CD14-positive monocyte (primary cell): ENCODE data around the gene SEC14L1. TPM values are rescaled to one million over a fixed set of nuclear protein-coding genes. Genes with fewer than 3 reads are reported as not detected.
A peak's percentile ranks its signal among the peaks of the same experiment; 100 is the strongest.

Experiments
- DNase-seq, 3 donors: peaks; one replicate each; pipeline ENCODE4 v3.0.0-alpha.2; 2011 to 2022
- H2AFZ ChIP-seq: 2 replicates; pipeline ENCODE4 v1.6.0; 2012; ENCODE audit warnings: mild to moderate bottlenecking, low read depth, low read length, inconsistent platforms; ENCODE audit not compliant: insufficient read depth, poor library complexity, severe bottlenecking
- H3K27ac ChIP-seq, 2 donors: 1 replicate in 1 of 2; 2 replicates in 1 of 2; pipeline ENCODE4 v1.5.1; 2012 to 2013; ENCODE audit warnings: low read length in 2 of 2, control low read depth in 1 of 2, inconsistent platforms in 1 of 2, low read depth in 1 of 2, mild to moderate bottlenecking in 1 of 2
- H3K27me3 ChIP-seq, 2 donors: one replicate each; pipeline versions ENCODE4 v1.6.0 to v1.6.1; 2011 to 2013; ENCODE audit warnings: low read length in 2 of 2; ENCODE audit not compliant: control insufficient read depth in 2 of 2, insufficient read depth in 2 of 2
- H3K36me3 ChIP-seq, 2 donors: replicated peaks in 1 of 2; 1 replicate in 1 of 2; 2 replicates in 1 of 2; pipeline versions ENCODE4 v1.5.1 to v1.6.1; 2012 to 2013; ENCODE audit warnings: low read length in 2 of 2, control low read depth in 1 of 2, inconsistent platforms in 1 of 2, mild to moderate bottlenecking in 1 of 2; ENCODE audit not compliant: insufficient read depth in 2 of 2, control insufficient read depth in 1 of 2
- H3K4me1 ChIP-seq, 2 donors: 1 replicate in 1 of 2; 2 replicates in 1 of 2; pipeline versions ENCODE4 v1.5.1 to v1.6.1; 2012 to 2013; ENCODE audit warnings: low read length in 2 of 2, control low read depth in 1 of 2, inconsistent platforms in 1 of 2, mild to moderate bottlenecking in 1 of 2, moderate library complexity in 1 of 2; ENCODE audit not compliant: insufficient read depth in 2 of 2, control insufficient read depth in 1 of 2
- H3K4me2 ChIP-seq: replicated peaks from 2 replicates; pipeline ENCODE3; 2012; ENCODE audit warnings: low read length, moderate library complexity, mild to moderate bottlenecking; ENCODE audit not compliant: poor library complexity, severe bottlenecking; ENCODE audit errors: extremely low read depth
- H3K4me3 ChIP-seq, 3 experiments: fragments of 200-600 bp in 1 of 3; sonication (generic) in 1 of 3; replicated peaks in 1 of 3; 1 replicate in 2 of 3; 2 replicates in 1 of 3; pipeline ENCODE4 v1.5.1; 2011 to 2013; ENCODE audit warnings: low read length in 3 of 3, mild to moderate bottlenecking in 3 of 3, control low read depth in 2 of 3, low read depth in 2 of 3, inconsistent platforms in 1 of 3, moderate library complexity in 1 of 3
- H3K79me2 ChIP-seq: 2 replicates; pipeline ENCODE4 v1.6.0; 2012; ENCODE audit warnings: mild to moderate bottlenecking, control low read depth, inconsistent platforms, low read length, moderate library complexity; ENCODE audit not compliant: insufficient read depth
- H3K9ac ChIP-seq: 2 replicates; pipeline ENCODE4 v1.6.0; 2017; ENCODE audit warnings: low read length, mild to moderate bottlenecking; ENCODE audit not compliant: insufficient read depth, poor library complexity, severe bottlenecking
- H3K9me3 ChIP-seq, 2 donors: replicated peaks in 1 of 2; 1 replicate in 1 of 2; 2 replicates in 1 of 2; pipeline versions ENCODE4 v1.5.1 to v1.6.1; 2012 to 2013; ENCODE audit warnings: low read length in 2 of 2, control low read depth in 1 of 2; ENCODE audit not compliant: control insufficient read depth in 1 of 2, insufficient read depth in 1 of 2
- H4K20me1 ChIP-seq: 2 replicates; pipeline ENCODE4 v1.6.0; 2012; ENCODE audit warnings: mild to moderate bottlenecking, low read length, control low read depth, moderate library complexity; ENCODE audit not compliant: insufficient read depth
- H3K27ac Mint-ChIP-seq, 7 donors: one replicate each; pipeline ENCODE4 v1.8.0; 2020; ENCODE audit warnings: mild to moderate bottlenecking in 7 of 7, mixed read lengths in 7 of 7, moderate library complexity in 6 of 7, inconsistent platforms in 2 of 7
- H3K27me3 Mint-ChIP-seq, 3 donors: one replicate each; pipeline ENCODE4 v1.8.0; 2021 to 2022; ENCODE audit warnings: low read depth in 3 of 3, mild to moderate bottlenecking in 3 of 3, mixed read lengths in 3 of 3, moderate library complexity in 3 of 3, inconsistent platforms in 1 of 3
- H3K36me3 Mint-ChIP-seq, 2 donors: one replicate each; pipeline ENCODE4 v1.8.0; 2020; ENCODE audit warnings: mixed read lengths in 2 of 2, inconsistent platforms in 1 of 2, mild to moderate bottlenecking in 1 of 2
- H3K4me1 Mint-ChIP-seq: one replicate; pipeline ENCODE4 v1.8.0; 2020; ENCODE audit warnings: mild to moderate bottlenecking, mixed read lengths
- H3K4me3 Mint-ChIP-seq, 2 donors: one replicate each; pipeline ENCODE4 v1.8.0; 2020; ENCODE audit warnings: mild to moderate bottlenecking in 2 of 2, mixed read lengths in 2 of 2, moderate library complexity in 1 of 2
- H3K9me3 Mint-ChIP-seq, 7 donors: one replicate each; pipeline ENCODE4 v1.8.0; 2020 to 2022; ENCODE audit warnings: mixed read lengths in 7 of 7, mild to moderate bottlenecking in 6 of 7, moderate library complexity in 6 of 7, inconsistent platforms in 2 of 7
- CTCF ChIP-seq: fragments of 200-600 bp; IDR thresholded peaks from one replicate; pipeline ENCODE4 v1.8.0; 2022; ENCODE audit warnings: antibody characterized with exemption, mild to moderate bottlenecking
- WGBS: methylation state at CpG from one replicate; pipeline ENCODE4 v1.1.5; 2013; ENCODE audit warnings: missing lambda C conversion rate; ENCODE audit not compliant: insufficient coverage; 5-methylcytosine and 5-hydroxymethylcytosine counted together
- intact Hi-C, 2 donors: fragments of 100-400 bp; cut with micrococcal nuclease; formaldehyde crosslinking; loops; one replicate each; pipeline versions ENCODE4 v1.15.0 to v1.15.1; 2023
- polyA plus RNA-seq, 3 donors: library from polyadenylated mRNA; depleted of rRNA in 1 of 3; unstranded in 2 of 3; stranded (reverse) in 1 of 3; fragments of 300-500 nt in 2 of 3; fragments of >200 nt in 1 of 3; fragmentation: Illumina TruSeq in 2 of 3; gene quantifications; 1 replicate in 2 of 3; 2 replicates in 1 of 3; pipeline ENCODE4 v1.2.3, GENCODE V29; 2012 to 2021

Gene SEC14L1
- polyA plus RNA-seq, 3 donors: 34.1 to 76.4 (median 43.2) TPM

GRCh38 chr17:77228241-77228752 lies 87.5 kb downstream of the SEC14L1 start:
- no peaks in the 10 kb centered on the region for H3K36me3 ChIP-seq
- H3K36me3 Mint-ChIP-seq: no peaks in the 10 kb centered on the region
- no peaks in the 10 kb centered on the region for H3K4me1 ChIP-seq
- no peak overlapping the region for H3K27ac ChIP-seq
- H3K79me2 ChIP-seq: no peaks in the 10 kb centered on the region
- H3K9me3 Mint-ChIP-seq: peaks cover 9 to 31% (median 21%) of the 10 kb centered on the region in 7 donors
- H3K27ac Mint-ChIP-seq: no peak overlapping the region
- no peak overlapping the region for H3K4me3 Mint-ChIP-seq
- WGBS: 90% methylated on average over 13 of the region's 16 CpGs
- DNase-seq: no peak
- peaks cover 16 to 21% of the 10 kb centered on the region in 2 donors for H3K9me3 ChIP-seq
- no peak for TF ChIP-seq CTCF
- no peak overlapping the region for H2AFZ ChIP-seq
- no peaks in the 10 kb centered on the region for H3K4me1 Mint-ChIP-seq
- H3K27me3 Mint-ChIP-seq: peaks cover 0 to 2% (median 2%) of the 10 kb centered on the region in 3 donors
- H3K4me3 ChIP-seq: no peak overlapping the region
- no peak overlapping the region for H3K4me2 ChIP-seq
- no peaks in the 10 kb centered on the region for H3K27me3 ChIP-seq
- H3K9ac ChIP-seq: no peak overlapping the region
- H4K20me1 ChIP-seq: no peaks in the 10 kb centered on the region
- intact Hi-C loops: no loop called here

GRCh38 chr17:77228816-77229215 lies 88.0 kb downstream of the SEC14L1 start:
- 96% methylated on average over 6 of the region's 13 CpGs for WGBS
- Histone ChIP-seq H3K4me3 (no peak overlapping the region), H4K20me1 (no peaks in the 10 kb centered on the region), H3K9me3 (peaks cover 16 to 26% of the 10 kb centered on the region in 2 donors), H3K27ac (no peak overlapping the region), H2AFZ (no peak overlapping the region), H3K4me1 (no peaks in the 10 kb centered on the region), H3K9ac (no peak overlapping the region), H3K79me2 (no peaks in the 10 kb centered on the region), H3K4me2 (no peak overlapping the region), H3K27me3 (no peaks in the 10 kb centered on the region), H3K36me3 (no peaks in the 10 kb centered on the region)
- no peaks in the 10 kb centered on the region for H3K36me3 Mint-ChIP-seq
- intact Hi-C loops: no loop called here
- H3K4me3 Mint-ChIP-seq: no peak overlapping the region
- no peak for TF ChIP-seq CTCF
- H3K27ac Mint-ChIP-seq: peak overlapping the region in 1 of 7 donors; percentile 46
- H3K27me3 Mint-ChIP-seq: peaks cover 0 to 2% (median 2%) of the 10 kb centered on the region in 3 donors
- DNase-seq: no peak
- H3K4me1 Mint-ChIP-seq: no peaks in the 10 kb centered on the region
- H3K9me3 Mint-ChIP-seq: peaks cover 14 to 32% (median 26%) of the 10 kb centered on the region in 7 donors
